ENCODE results near the gene ITPA.

The ITPA gene

DNA sequence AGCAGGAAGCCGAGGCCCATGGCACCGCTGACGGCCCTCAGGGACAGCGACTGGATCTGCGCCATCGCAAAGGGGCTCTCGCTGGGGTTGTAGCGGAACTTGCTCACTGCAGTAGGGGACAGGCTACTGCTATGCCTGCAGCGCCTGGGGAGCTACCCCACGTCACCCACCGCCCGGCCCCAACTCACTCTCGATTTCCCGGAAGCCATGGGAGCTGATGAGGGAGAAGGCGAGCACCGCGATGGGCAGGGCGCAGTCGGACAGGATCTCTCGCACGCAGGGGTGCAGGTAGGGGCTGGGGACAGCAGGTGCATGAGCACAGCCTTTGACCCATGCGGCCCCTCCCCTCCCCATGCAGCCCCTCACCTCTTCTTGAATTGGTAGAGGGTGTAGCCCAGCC, 19.9 kb downstream of the ITPA start:
- no peak overlapping the region for H3K4me3 ChIP-seq (ENCODE audit: low read depth, low read length)
- in situ Hi-C loops (cut with HindIII; ENCODE audit: low sequenced_read_pairs) = no loop called here
- no peak for DNase-seq (ENCODE audit: low read depth, low spot score)
- TF ChIP-seq, protein P1, sequence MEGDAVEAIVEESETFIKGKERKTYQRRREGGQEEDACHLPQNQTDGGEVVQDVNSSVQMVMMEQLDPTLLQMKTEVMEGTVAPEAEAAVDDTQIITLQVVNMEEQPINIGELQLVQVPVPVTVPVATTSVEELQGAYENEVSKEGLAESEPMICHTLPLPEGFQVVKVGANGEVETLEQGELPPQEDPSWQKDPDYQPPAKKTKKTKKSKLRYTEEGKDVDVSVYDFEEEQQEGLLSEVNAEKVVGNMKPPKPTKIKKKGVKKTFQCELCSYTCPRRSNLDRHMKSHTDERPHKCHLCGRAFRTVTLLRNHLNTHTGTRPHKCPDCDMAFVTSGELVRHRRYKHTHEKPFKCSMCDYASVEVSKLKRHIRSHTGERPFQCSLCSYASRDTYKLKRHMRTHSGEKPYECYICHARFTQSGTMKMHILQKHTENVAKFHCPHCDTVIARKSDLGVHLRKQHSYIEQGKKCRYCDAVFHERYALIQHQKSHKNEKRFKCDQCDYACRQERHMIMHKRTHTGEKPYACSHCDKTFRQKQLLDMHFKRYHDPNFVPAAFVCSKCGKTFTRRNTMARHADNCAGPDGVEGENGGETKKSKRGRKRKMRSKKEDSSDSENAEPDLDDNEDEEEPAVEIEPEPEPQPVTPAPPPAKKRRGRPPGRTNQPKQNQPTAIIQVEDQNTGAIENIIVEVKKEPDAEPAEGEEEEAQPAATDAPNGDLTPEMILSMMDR (IDR thresholded peaks at IDR 0.05; ENCODE audit: low read depth, low read length) = no peak

DNA sequence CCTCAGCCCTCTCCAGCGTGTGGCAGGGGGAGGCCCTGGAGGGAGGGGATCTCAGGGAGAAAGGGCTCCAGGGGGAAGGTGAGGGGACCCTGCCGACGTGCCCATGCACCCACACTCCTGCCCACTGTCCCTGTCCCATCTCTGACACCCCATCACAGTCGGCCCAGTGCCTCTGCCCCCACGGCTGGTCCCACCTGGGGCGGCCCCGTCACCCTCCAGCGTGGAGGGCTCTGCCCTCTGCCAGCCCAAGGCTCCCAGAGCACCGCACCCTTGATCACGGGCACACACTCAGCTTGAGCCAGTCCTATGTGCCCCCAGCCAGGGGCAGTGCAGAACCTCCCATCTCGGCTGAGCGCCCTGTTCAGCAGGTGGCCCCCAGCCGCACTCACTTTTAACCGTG, 20.5 kb downstream of the ITPA start:
- no peak for DNase-seq (ENCODE audit: low read depth, low spot score)
- no peak overlapping the region for H3K4me3 ChIP-seq (ENCODE audit: low read depth, low read length)
- TF ChIP-seq, protein P1 (IDR thresholded peaks at IDR 0.05; ENCODE audit: low read depth, low read length) = no peak
- in situ Hi-C loops (cut with HindIII; ENCODE audit: low sequenced_read_pairs) = no loop called here

DNA sequence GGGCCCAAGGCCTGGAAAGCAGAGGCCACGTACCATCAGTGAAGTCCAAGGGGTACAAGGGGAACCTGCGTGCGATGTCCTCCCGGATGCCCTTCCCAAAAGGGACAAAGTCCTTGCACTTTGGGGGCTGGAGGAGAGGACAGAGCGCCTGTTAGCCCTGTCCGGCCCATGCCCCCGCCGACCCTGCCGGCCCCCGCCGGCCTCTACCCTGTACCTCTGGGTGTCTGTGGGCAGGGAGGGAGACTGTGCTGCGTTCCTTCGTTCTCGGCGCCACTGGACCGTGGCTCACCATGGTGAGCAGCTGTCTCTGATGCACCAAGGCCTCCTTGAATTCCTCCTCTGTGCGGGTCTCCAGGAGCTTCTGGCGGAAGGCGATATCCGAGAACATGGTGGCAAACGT, 21.8 kb downstream of the ITPA start:
- TF ChIP-seq, protein P1 (IDR thresholded peaks at IDR 0.05; ENCODE audit: low read depth, low read length) = no peak
- DNase-seq (ENCODE audit: low read depth, low spot score) = no peak
- no peak overlapping the region for H3K4me3 ChIP-seq (ENCODE audit: low read depth, low read length)
- in situ Hi-C loops (cut with HindIII; ENCODE audit: low sequenced_read_pairs) = no loop called here

DNA sequence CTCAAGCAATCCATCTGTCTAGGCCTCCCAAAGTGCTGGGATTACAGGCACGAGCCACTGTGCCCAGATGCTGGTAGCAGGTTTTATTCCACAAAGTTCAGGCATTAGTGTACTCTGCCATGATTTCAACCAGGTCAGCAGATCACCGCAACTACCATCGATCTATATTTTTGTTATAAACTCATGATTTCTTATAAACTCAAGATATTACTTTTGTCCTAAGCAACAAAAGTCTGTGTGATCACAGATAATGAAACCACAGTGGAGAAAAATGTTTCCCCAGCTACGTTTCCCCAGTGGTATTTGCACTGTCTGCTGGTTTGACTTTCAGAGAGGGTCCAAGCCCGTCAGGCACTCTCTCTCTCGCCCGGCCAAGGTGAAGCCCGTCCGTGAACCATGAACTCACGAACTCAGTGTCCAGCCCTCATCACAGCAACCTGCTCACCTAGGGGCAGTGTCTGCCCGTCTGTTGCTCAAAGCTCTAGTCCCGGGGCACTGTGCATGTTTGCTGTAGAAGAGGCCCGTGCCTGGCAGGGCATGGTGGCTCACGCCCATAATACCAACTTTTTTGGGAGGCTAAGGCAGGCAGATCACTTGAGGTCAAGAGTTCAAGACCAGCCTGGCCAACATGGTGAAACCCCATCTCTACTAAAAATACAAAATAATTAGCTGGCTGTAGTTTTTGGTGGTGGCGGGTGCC, 22.7 kb downstream of the ITPA start:
- in situ Hi-C loops (cut with HindIII; ENCODE audit: low sequenced_read_pairs) = no loop called here
- TF ChIP-seq, protein P1 (IDR thresholded peaks at IDR 0.05; ENCODE audit: low read depth, low read length) = no peak

DNA sequence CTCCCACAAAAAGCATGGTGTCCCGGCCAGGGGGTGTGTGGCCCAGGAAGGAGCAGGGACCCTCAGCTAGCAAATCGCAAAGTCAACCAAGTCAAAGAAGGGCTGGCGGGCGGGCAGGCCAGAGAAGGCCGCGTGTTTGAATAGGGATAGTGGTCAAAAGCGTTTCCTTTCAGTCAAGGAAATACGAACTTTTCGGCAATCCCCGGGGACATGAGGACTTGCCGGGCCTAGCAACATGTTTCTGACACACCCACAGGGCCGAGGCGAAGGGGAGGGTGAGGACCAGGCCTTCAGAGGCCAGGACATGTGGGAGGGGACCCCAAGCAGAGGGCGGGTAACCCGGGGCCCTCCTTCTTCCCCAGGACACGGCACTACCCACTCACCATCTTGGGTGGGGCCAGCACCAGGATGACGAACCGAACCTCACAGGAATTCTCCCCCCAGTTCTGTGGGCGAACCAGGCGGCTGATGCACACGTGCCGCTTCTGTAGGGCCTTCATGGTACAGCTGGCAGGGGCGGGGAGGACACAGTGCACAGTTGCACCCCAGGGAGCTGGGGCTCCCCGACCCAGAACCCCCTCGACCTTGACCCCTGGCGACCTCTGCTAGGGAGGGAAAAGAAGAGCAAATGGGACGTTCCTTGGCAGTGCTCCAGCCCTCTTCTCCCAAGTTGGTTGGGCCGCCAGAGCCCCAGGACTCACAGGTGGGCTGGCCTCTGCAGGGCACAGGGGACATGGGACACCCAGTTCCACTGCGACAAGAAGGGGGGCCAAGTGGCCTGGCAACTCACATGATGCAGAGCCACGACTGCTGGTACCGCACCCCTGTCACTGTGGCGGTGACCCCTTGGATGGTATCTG, 24.1 kb downstream of the ITPA start:
- no peak for DNase-seq (ENCODE audit: low read depth, low spot score)
- TF ChIP-seq, protein P1 (IDR thresholded peaks at IDR 0.05; ENCODE audit: low read depth, low read length) = no peak
- H3K4me3 ChIP-seq (ENCODE audit: low read depth, low read length) = no peak overlapping the region
- in situ Hi-C loops (cut with HindIII; ENCODE audit: low sequenced_read_pairs) = no loop called here

More for the DNA sequence above, 22.7 kb downstream of the ITPA start:
- H3K4me3 ChIP-seq (ENCODE audit: low read depth, low read length) = no peak overlapping the region
- DNase-seq (ENCODE audit: low read depth, low spot score) = no peak

DNA sequence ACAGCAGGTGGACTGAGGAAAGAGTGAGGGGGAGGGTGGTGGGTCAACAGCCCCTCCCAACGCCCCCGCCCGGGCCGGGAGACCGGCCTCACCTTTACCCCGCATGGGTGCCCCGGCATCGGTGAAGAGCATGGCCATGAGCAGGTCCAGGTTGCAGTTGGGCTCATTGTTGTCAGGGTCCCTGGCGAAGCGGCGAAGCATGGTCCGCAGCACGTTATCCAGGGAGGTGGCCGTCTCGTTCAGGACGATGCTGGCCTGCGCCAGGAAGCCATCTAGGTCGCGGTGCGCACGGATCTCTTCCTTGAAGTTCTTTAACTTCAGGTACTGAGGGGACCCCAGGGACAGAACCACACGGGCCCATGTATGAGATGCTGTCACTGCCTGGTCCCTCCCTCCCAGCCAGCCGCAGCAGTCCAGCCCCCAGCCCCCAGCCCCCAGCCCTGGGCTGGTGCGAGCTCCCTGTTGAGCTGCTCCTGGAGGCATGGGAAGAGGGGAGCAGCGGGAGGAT, 24.7 kb downstream of the ITPA start:
- TF ChIP-seq, protein P1 (IDR thresholded peaks at IDR 0.05; ENCODE audit: low read depth, low read length) = no peak
- no peak for DNase-seq (ENCODE audit: low read depth, low spot score)
- in situ Hi-C loops (cut with HindIII; ENCODE audit: low sequenced_read_pairs) = no loop called here
- H3K4me3 ChIP-seq (ENCODE audit: low read depth, low read length) = no peak overlapping the region

Measured in astrocyte of the spinal cord (primary cell).